Effector CD8-positive, alpha-beta T cell (primary cell): ENCODE measurements around the gene CENATAC.
"Not testable (repeated sequence)": the region's sequence is repeated elsewhere in the genome, so short reads cannot be mapped to it uniquely, and the experiment has no call there.

Source experiments
- DNase-seq: peaks from one replicate; lab custom pipeline; 2025; lab: John Stamatoyannopoulos, UW

CENATAC gene

GRCh38 chr11:119054418-119054817 is 56.5 kb downstream of the CENATAC start:
- DNase-seq, result no peak

- no peak for DNase-seq
Measured at GRCh38 chr11:119055901-119056300, 58.0 kb downstream of the CENATAC start.

GRCh38 chr11:119056421-119056999 is 58.6 kb downstream of the CENATAC start:
- DNase-seq, result peak; percentile 30

- peak; percentile 98 for DNase-seq
Measured at GRCh38 chr11:119057000-119057769, 59.2 kb downstream of the CENATAC start, which contains the start of gene HYOU1. HYOU1 (minus strand) TSS chr11:119057205; CDS start chr11:119056160, 1,045 bp downstream.

DNA sequence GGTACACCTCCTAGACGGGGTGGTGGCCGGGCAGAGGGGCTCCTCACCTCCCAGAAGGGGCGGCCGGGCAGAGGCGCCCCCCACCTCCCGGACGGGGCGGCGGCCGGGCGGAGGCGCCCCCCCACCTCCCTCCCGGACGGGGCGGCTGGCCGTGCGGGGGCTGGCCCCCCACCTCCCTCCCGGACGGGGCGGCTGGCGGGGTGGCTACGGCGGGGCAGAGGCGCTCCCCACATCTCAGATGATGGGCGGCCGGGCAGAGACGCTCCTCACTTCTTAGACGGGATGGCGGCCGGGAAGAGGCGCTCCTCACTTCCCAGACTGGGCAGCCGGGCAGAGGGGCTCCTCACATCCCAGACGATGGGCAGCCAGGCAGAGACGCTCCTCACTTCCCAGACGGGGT is 61.2 kb downstream of the CENATAC start:
- DNase-seq, result not testable (repeated sequence)

GRCh38 chr11:119061256-119061655 is 63.3 kb downstream of the CENATAC start:
- DNase-seq, result no peak

GRCh38 chr11:119062779-119063178 is 64.8 kb downstream of the CENATAC start:
- no peak for DNase-seq

- peak; percentile 4 for DNase-seq
Measured at GRCh38 chr11:119065369-119065768, 67.4 kb downstream of the CENATAC start.
